CD4-positive, alpha-beta T cell (primary cell): ENCODE data around the gene MAN1B1. TPM values are rescaled to one million over a fixed set of nuclear protein-coding genes. Genes with fewer than 3 reads are reported as not detected.

Source experiments
- ATAC-seq: fragments of 200-7000 bp; cut with Tn5 transposase; one replicate; pipeline ENCODE4 v1.10.0; 2022; ENCODE audit warnings: mild to moderate bottlenecking; ENCODE audit not compliant: poor library complexity
- CTCF ChIA-PET: fragments of 350-600 bp; sonication (Branson Sonifier 250); formaldehyde crosslinking; loops from one replicate; lab custom pipeline; 2021; ENCODE audit warnings: antibody characterized with exemption, inconsistent platforms; lab: Charles Lee
- POLR2A ChIA-PET: fragments of 350-600 bp; sonication (Branson Sonifier 250); formaldehyde crosslinking; loops from one replicate; lab custom pipeline; 2021; ENCODE audit warnings: antibody characterized with exemption, inconsistent platforms; lab: Charles Lee
- DNase-seq, 14 experiments: peaks; one replicate each; pipeline ENCODE4 v3.0.0-alpha.2; 2013 to 2020; ENCODE audit warnings: mixed read lengths in 2 of 14
- H3K27ac ChIP-seq, 2 donors: one replicate each; pipeline versions ENCODE4 v1.5.1 to v1.7.0; 2013; ENCODE audit warnings: low read length in 2 of 2, low read depth in 1 of 2, mild to moderate bottlenecking in 1 of 2
- H3K27me3 ChIP-seq, 2 experiments: 1 replicate in 1 of 2; 2 replicates in 1 of 2; pipeline versions ENCODE4 v1.6.1 to v1.7.0; 2013; ENCODE audit warnings: low read length in 2 of 2, control low read depth in 1 of 2, mild to moderate bottlenecking in 1 of 2, moderate library complexity in 1 of 2; ENCODE audit not compliant: insufficient read depth in 2 of 2, control insufficient read depth in 1 of 2
- H3K36me3 ChIP-seq: one replicate; pipeline ENCODE4 v1.6.1; 2013; ENCODE audit warnings: low read length, control low read depth; ENCODE audit not compliant: insufficient read depth
- H3K4me1 ChIP-seq: one replicate; pipeline ENCODE4 v1.6.1; 2013; ENCODE audit warnings: low read length, control low read depth; ENCODE audit not compliant: insufficient read depth
- H3K4me3 ChIP-seq: one replicate; pipeline ENCODE4 v1.5.1; 2013; ENCODE audit warnings: mild to moderate bottlenecking, low read length, moderate library complexity
- H3K9me3 ChIP-seq, 2 experiments: 1 replicate in 1 of 2; 2 replicates in 1 of 2; pipeline versions ENCODE4 v1.6.1 to v1.7.0; 2013; ENCODE audit warnings: low read length in 2 of 2, mild to moderate bottlenecking in 2 of 2, control low read depth in 1 of 2, moderate library complexity in 1 of 2; ENCODE audit not compliant: control insufficient read depth in 1 of 2, insufficient read depth in 1 of 2
- H3K27ac Mint-ChIP-seq: one replicate; pipeline ENCODE4 v1.8.0; 2020; ENCODE audit warnings: mixed read lengths
- H3K27me3 Mint-ChIP-seq: one replicate; pipeline ENCODE4 v1.8.0; 2021; ENCODE audit warnings: mixed read lengths
- H3K36me3 Mint-ChIP-seq: one replicate; pipeline ENCODE4 v1.8.0; 2021; ENCODE audit warnings: low read depth, mixed read lengths
- H3K4me1 Mint-ChIP-seq: one replicate; pipeline ENCODE4 v1.8.0; 2021; ENCODE audit warnings: low read depth, mixed read lengths
- H3K4me3 Mint-ChIP-seq: one replicate; pipeline ENCODE4 v1.8.0; 2020; ENCODE audit warnings: mild to moderate bottlenecking, mixed read lengths
- H3K9me3 Mint-ChIP-seq: one replicate; pipeline ENCODE4 v1.8.0; 2020; ENCODE audit warnings: mixed read lengths
- CTCF ChIP-seq: fragments of 200-600 bp; IDR thresholded peaks from one replicate; pipeline ENCODE4 v1.8.0; 2022; ENCODE audit warnings: antibody characterized with exemption, mild to moderate bottlenecking
- intact Hi-C, 2 experiments: fragments of 100-400 bp; cut with DNase I in 1 of 2; cut with micrococcal nuclease in 1 of 2; formaldehyde crosslinking; loops; one replicate each; pipeline versions ENCODE4 v1.15.1 to v1.9.0; 2023 to 2025; cut with DNase I, micrococcal nuclease
- total RNA-seq, 174 experiments: library from RNA in 2 of 174; stranded (reverse) in 2 of 174; gene quantifications; one replicate each; pipeline ENCODE4 v1.2.3 and lab custom pipeline; 2021 to 2026

The MAN1B1 gene
- total RNA-seq, 2 experiments from 2014 or later: 60.9 to 66.9 TPM

- H3K36me3 Mint-ChIP-seq: peaks cover 59% of the 10 kb centered on the region
- peaks cover 36% of the 10 kb centered on the region for H3K4me1 Mint-ChIP-seq
- CTCF ChIA-PET: interaction anchor here (1.4 to 1.5 kb wide), 2 partner anchors 20 to 246 kb away, joined by 3 to 6 read pairs; partner anchors contain the start of gene AJM1
- peak overlapping the region; percentile 88 for H3K4me3 Mint-ChIP-seq
- ATAC-seq: no peak
- TF ChIP-seq CTCF: no peak
- H3K4me3 ChIP-seq: no peak overlapping the region
- intact Hi-C loops: loop anchor here (5.0 kb wide), 2 partner anchors 39 to 606 kb away; partner anchors contain the start of gene SEC16A (in 1 of the 2)
- POLR2A ChIA-PET: interaction anchor here (3.7 to 4.2 kb wide), 2 partner anchors 42 to 153 kb away, joined by 28 to 32 read pairs; partner anchors contain the start of gene TUBB4B
- no peak for DNase-seq
- H3K27ac Mint-ChIP-seq: peak overlapping the region; percentile 89
- peaks cover 30% of the 10 kb centered on the region for H3K36me3 ChIP-seq
- peaks cover 22% of the 10 kb centered on the region for H3K4me1 ChIP-seq
- H3K27me3 Mint-ChIP-seq: no peaks in the 10 kb centered on the region
- H3K27ac ChIP-seq: no peak overlapping the region
- no peaks in the 10 kb centered on the region for H3K9me3 Mint-ChIP-seq
- no peaks in the 10 kb centered on the region for H3K9me3 ChIP-seq
- no peaks in the 10 kb centered on the region for H3K27me3 ChIP-seq
These were observed 1.3 kb downstream of the MAN1B1 start for GRCh38 chr9:137088121-137088520.

- no peak for TF ChIP-seq CTCF
- Mint-ChIP-seq H3K36me3 (peaks cover 64% of the 10 kb centered on the region), H3K27me3 (no peaks in the 10 kb centered on the region), H3K27ac (peak overlapping the region; percentile 42), H3K4me1 (peaks cover 36% of the 10 kb centered on the region), H3K9me3 (no peaks in the 10 kb centered on the region), H3K4me3 (no peak overlapping the region)
- no peaks in the 10 kb centered on the region for H3K27me3 ChIP-seq
- no peak overlapping the region for H3K4me3 ChIP-seq
- ATAC-seq (no peak), DNase-seq (no peak)
- POLR2A ChIA-PET: interaction anchor here (3.7 to 4.2 kb wide), 2 partner anchors 41 to 151 kb away, joined by 28 to 32 read pairs; partner anchors contain the start of gene TUBB4B
- no peak overlapping the region for H3K27ac ChIP-seq
- peaks cover 22% of the 10 kb centered on the region for H3K4me1 ChIP-seq
- H3K36me3 ChIP-seq: peaks cover 30% of the 10 kb centered on the region
- intact Hi-C loops: loop anchor here (5.0 kb wide), 2 partner anchors 38 to 607 kb away; partner anchors contain the start of gene SEC16A (in 1 of the 2)
- no peaks in the 10 kb centered on the region for H3K9me3 ChIP-seq
- CTCF ChIA-PET: interaction anchor here (0.8 kb wide), 1 partner anchor 60 kb away, joined by 4 read pairs; no protein-coding TSS in a partner anchor
These were observed 2.6 kb downstream of the MAN1B1 start for GRCh38 chr9:137089232-137089947.

GRCh38 chr9:137095664-137096517, 9.1 kb downstream of the MAN1B1 start:
- DNase-seq (peak; percentile 78 to 95 (median 85)), ATAC-seq (peak; percentile 98)
- ChIA-PET CTCF (interaction anchor here (0.6 to 2.3 kb wide), 16 partner anchors 9 to 141 kb away, joined by 3 to 20 read pairs (median 4); partner anchors contain the start of genes DPP7, MAN1B1, NPDC1 and RNF224), POLR2A (interaction anchor here (0.6 to 2.2 kb wide), 25 partner anchors 9 to 368 kb away, joined by 3 to 89 read pairs (median 5); partner anchors contain the start of genes MAN1B1, NELFB, RABL6 and RNF208)
- Histone ChIP-seq H3K27ac (peak overlapping the region; percentile 59 to 85), H3K4me3 (peak overlapping the region; percentile 42), H3K27me3 (no peaks in the 10 kb centered on the region), H3K9me3 (no peaks in the 10 kb centered on the region), H3K4me1 (peaks cover 28% of the 10 kb centered on the region), H3K36me3 (peaks cover 52% of the 10 kb centered on the region)
- peak overlapping the region; percentile 92 for H3K27ac Mint-ChIP-seq
- H3K4me3 Mint-ChIP-seq: peak overlapping the region; percentile 86
- H3K27me3 Mint-ChIP-seq: no peaks in the 10 kb centered on the region
- intact Hi-C loops: loop anchor here (1.0 to 10.0 kb wide), 4 partner anchors 19 to 509 kb away; partner anchors contain the start of genes RNF224 (in 2 of the 2), ARRDC1 (in 1 of the 2) and DPP7 (in 1 of the 2)
- peaks cover 22% of the 10 kb centered on the region for H3K4me1 Mint-ChIP-seq
- peak; percentile 80 for TF ChIP-seq CTCF
- H3K9me3 Mint-ChIP-seq: no peaks in the 10 kb centered on the region
- peaks cover 60% of the 10 kb centered on the region for H3K36me3 Mint-ChIP-seq
